ENCODE data around the gene FXYD4.
"Not testable (repeated sequence)": the region's sequence is repeated elsewhere in the genome, so short reads cannot be mapped to it uniquely, and the experiment has no call there.

The FXYD4 gene

GRCh38 chr10:43421201-43421507 lies 49.7 kb downstream of the FXYD4 start:
- DNase-seq = no peak

DNA sequence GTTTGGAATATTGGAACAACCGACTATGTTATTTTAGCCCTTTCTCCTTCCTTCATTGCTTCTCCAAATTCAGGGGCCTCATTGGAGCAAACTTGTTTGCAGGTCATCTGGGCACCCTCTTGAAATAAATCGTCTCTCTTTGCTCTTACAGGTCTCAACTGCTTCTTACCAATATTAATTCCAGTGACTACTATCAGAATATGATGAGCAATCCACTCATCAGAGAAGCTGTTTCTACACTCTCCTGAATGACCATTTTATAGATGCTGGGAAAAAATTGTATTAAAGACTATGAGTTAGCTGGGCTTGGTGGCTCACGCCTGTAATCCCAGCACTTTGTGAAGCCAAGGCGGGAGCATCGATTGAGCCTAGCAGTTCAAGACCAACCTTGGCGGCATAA lies 50.1 kb downstream of the FXYD4 start:
- DNase-seq = no peak

GRCh38 chr10:43421944-43422343 lies 50.5 kb downstream of the FXYD4 start:
- DNase-seq = not testable (repeated sequence)

- DNase-seq = no peak
These were observed 53.0 kb downstream of the FXYD4 start for GRCh38 chr10:43424416-43424815.
